ENCODE results near the gene COQ5. TPM values are rescaled to one million over a fixed set of nuclear protein-coding genes. Genes with fewer than 3 reads are reported as not detected.

COQ5 gene
- total RNA-seq, 1 experiment from 2014 or later, result 34.1 TPM

GRCh38 chr12:120554678-120555077 is 25.7 kb upstream of the COQ5 start:
- BruUV-seq (replicated peaks), result no TSS peak
- POLR2A ChIA-PET, result no interaction called here

GRCh38 chr12:120546050-120546386 is 17.1 kb upstream of the COQ5 start:
- CTCF ChIA-PET, result no interaction called here
- Histone ChIP-seq H3K4me3 (replicated peaks in 1 of 2; ENCODE audit: low read depth in 1 of 2, low read length in 2 of 2) (no peak overlapping the region), H2AFZ (ENCODE audit: low read depth, low read length, poor library complexity, severe bottlenecking) (no peak overlapping the region), H3K27me3 (ENCODE audit: insufficient read depth, low read length) (no peaks in the 10 kb centered on the region), H3K9ac (ENCODE audit: low read length) (no peak overlapping the region), H3K36me3 (ENCODE audit: control insufficient read depth in 1 of 2, insufficient read depth in 2 of 2, low read length in 2 of 2) (peaks cover 32 to 35% of the 10 kb centered on the region in 2 experiments), H3K9me2 (ENCODE audit: insufficient read depth) (no peaks in the 10 kb centered on the region), H3K9me3 (ENCODE audit: control insufficient read depth in 1 of 2, insufficient read depth in 1 of 2, low read depth in 1 of 2, low read length in 2 of 2) (no peaks in the 10 kb centered on the region), H3K4me2 (ENCODE audit: low read length) (no peak overlapping the region), H3K79me2 (ENCODE audit: insufficient read depth, low read length) (peaks cover 91% of the 10 kb centered on the region), H3K4me1 (ENCODE audit: control insufficient read depth in 1 of 2, insufficient read depth in 2 of 2, low read length in 2 of 2) (no peaks in the 10 kb centered on the region), H4K20me1 (ENCODE audit: insufficient read depth) (peaks cover 3% of the 10 kb centered on the region; the same call in 1 of the 2 replicates), H3K27ac (ENCODE audit: low read depth, low read length) (no peak overlapping the region)
- no peak for DNase-seq (ENCODE audit: low read depth, low spot score)
- no TSS peak for BruUV-seq (replicated peaks)
- POLR2A ChIA-PET, result no interaction called here
- ATAC-seq, result no peak
- RAD21 ChIA-PET (ENCODE audit: low non-redundant PET in 1 of 2, low total read pairs in 2 of 2, uncharacterized antibody in 2 of 2, unreplicated experiment in 2 of 2), result no interaction called here
- intact Hi-C loops (cut with micrococcal nuclease), result no loop called here
- no peak for TF ChIP-seq ZBTB33 (IDR thresholded peaks at IDR 0.05; ENCODE audit: extremely low read depth, insufficient replicate concordance, low read length)
- TF ChIP-seq CTCF (IDR thresholded peaks at IDR 0.05 in 2 of 3, conservative IDR thresholded peaks at IDR 0.05 in 1 of 3; ENCODE audit: borderline replicate concordance in 1 of 3, insufficient read depth in 1 of 3, low read depth in 2 of 3, low read length in 2 of 3), result no peak
- no peak for TF ChIP-seq SP1 (IDR thresholded peaks at IDR 0.05; ENCODE audit: low read depth)
- TF ChIP-seq EGR1 (IDR thresholded peaks at IDR 0.05; ENCODE audit: low read depth), result no peak
- TF ChIP-seq ZFX (IDR thresholded peaks at IDR 0.05), result no peak
- no peak for TF ChIP-seq FOSL1 (IDR thresholded peaks at IDR 0.05; ENCODE audit: low read depth)
- TF ChIP-seq SIN3A (IDR thresholded peaks at IDR 0.05; ENCODE audit: low read depth), result no peak
- no peak for TF ChIP-seq POLR2AphosphoS5 (IDR thresholded peaks at IDR 0.05; ENCODE audit: low read depth, low read length)
- no peak for TF ChIP-seq CBX3 (IDR thresholded peaks at IDR 0.05; ENCODE audit: low read depth)
- no peak for TF ChIP-seq YY1 (IDR thresholded peaks at IDR 0.05; ENCODE audit: extremely low read depth, insufficient replicate concordance, low read depth, low read length)
- TF ChIP-seq, protein P1, sequence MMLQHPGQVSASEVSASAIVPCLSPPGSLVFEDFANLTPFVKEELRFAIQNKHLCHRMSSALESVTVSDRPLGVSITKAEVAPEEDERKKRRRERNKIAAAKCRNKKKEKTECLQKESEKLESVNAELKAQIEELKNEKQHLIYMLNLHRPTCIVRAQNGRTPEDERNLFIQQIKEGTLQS (IDR thresholded peaks at IDR 0.05), result no peak
- no peak for TF ChIP-seq POLR2A (IDR thresholded peaks at IDR 0.05; ENCODE audit: borderline replicate concordance, extremely low read depth, insufficient read depth, insufficient read length)
- TF ChIP-seq SRF (IDR thresholded peaks at IDR 0.05; ENCODE audit: low read depth), result no peak
- TF ChIP-seq, protein P2, sequence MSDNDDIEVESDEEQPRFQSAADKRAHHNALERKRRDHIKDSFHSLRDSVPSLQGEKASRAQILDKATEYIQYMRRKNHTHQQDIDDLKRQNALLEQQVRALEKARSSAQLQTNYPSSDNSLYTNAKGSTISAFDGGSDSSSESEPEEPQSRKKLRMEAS (IDR thresholded peaks at IDR 0.05), result no peak
- no peak for TF ChIP-seq ELF1 (IDR thresholded peaks at IDR 0.05; ENCODE audit: borderline replicate concordance, low read depth)
- no peak for TF ChIP-seq CEBPB (IDR thresholded peaks at IDR 0.05; ENCODE audit: low read depth)
- TF ChIP-seq EZH2 (IDR thresholded peaks at IDR 0.05), result no peak
- no peak for TF ChIP-seq ZNF274 (IDR thresholded peaks at IDR 0.05; ENCODE audit: low read depth, low read length)

More at GRCh38 chr12:120554678-120555077, 25.7 kb upstream of the COQ5 start:
- ChIA-PET CTCF (no interaction called here), RAD21 (ENCODE audit: low non-redundant PET in 1 of 2, low total read pairs in 2 of 2, uncharacterized antibody in 2 of 2, unreplicated experiment in 2 of 2) (no interaction called here)
- Histone ChIP-seq H3K36me3 (ENCODE audit: control insufficient read depth in 1 of 2, insufficient read depth in 2 of 2, low read length in 2 of 2) (peaks cover 28 to 42% of the 10 kb centered on the region in 2 experiments), H3K27me3 (ENCODE audit: insufficient read depth, low read length) (no peaks in the 10 kb centered on the region), H4K20me1 (ENCODE audit: insufficient read depth) (no peaks in the 10 kb centered on the region), H3K4me2 (ENCODE audit: low read length) (no peak overlapping the region), H3K4me3 (replicated peaks in 1 of 2; ENCODE audit: low read depth in 1 of 2, low read length in 2 of 2) (no peak overlapping the region), H3K4me1 (ENCODE audit: control insufficient read depth in 1 of 2, insufficient read depth in 2 of 2, low read length in 2 of 2) (no peaks in the 10 kb centered on the region), H3K9ac (ENCODE audit: low read length) (no peak overlapping the region), H3K27ac (ENCODE audit: low read depth, low read length) (no peak overlapping the region), H3K9me3 (ENCODE audit: control insufficient read depth in 1 of 2, insufficient read depth in 1 of 2, low read depth in 1 of 2, low read length in 2 of 2) (no peaks in the 10 kb centered on the region), H2AFZ (ENCODE audit: low read depth, low read length, poor library complexity, severe bottlenecking) (no peak overlapping the region), H3K79me2 (ENCODE audit: insufficient read depth, low read length) (peaks cover 12% of the 10 kb centered on the region), H3K9me2 (ENCODE audit: insufficient read depth) (no peaks in the 10 kb centered on the region)
- intact Hi-C loops (cut with micrococcal nuclease), result no loop called here
- TF ChIP-seq ZFX (IDR thresholded peaks at IDR 0.05) (no peak), SP1 (IDR thresholded peaks at IDR 0.05; ENCODE audit: low read depth) (no peak)
- ATAC-seq (no peak), DNase-seq (ENCODE audit: low read depth, low spot score) (no peak)
